Panc1 (cell line): ENCODE measurements around the gene UGT2A1. TPM values are rescaled to one million over a fixed set of nuclear protein-coding genes. Genes with fewer than 3 reads are reported as not detected.

Experiments
- ATAC-seq: fragments of 200-7000 bp; cut with Tn5 transposase; 2 replicates; pipeline ENCODE4 v1.9.1; 2020; ENCODE audit warnings: mild to moderate bottlenecking, moderate library complexity
- BruUV-seq: library from RNA; stranded (reverse); fragments of 400-500 nt; replicated peaks from 2 replicates; lab custom pipeline; 2021; lab: Mats Ljungman, UMichigan
- CTCF ChIA-PET: fragments of 300-600 bp; sonication (Branson Sonifier 250); formaldehyde crosslinking; loops from one replicate; lab custom pipeline; 2022; ENCODE audit warnings: antibody characterized with exemption; lab: Charles Lee
- POLR2A ChIA-PET: fragments of 300-600 bp; sonication (Branson Sonifier 250); formaldehyde crosslinking; loops from one replicate; lab custom pipeline; 2022; ENCODE audit warnings: antibody characterized with exemption; lab: Charles Lee
- DNase-seq: peaks from one replicate; pipeline ENCODE4 v3.0.0-alpha.2; 2010; ENCODE audit warnings: low read depth, low spot score
- H3K27ac ChIP-seq: 2 replicates; pipeline ENCODE4 v1.5.1; 2011; ENCODE audit warnings: mild to moderate bottlenecking, low read length, inconsistent platforms
- H3K27me3 ChIP-seq: fragments of 200-500 bp; sonication (Bioruptor generic); 2 replicates; pipeline ENCODE4 v1.6.0; 2014; ENCODE audit warnings: low read length, inconsistent platforms; ENCODE audit not compliant: control insufficient read depth, insufficient read depth
- H3K36me3 ChIP-seq: fragments of 200-500 bp; sonication (Bioruptor generic); 2 replicates; pipeline ENCODE4 v1.5.1; 2014; ENCODE audit warnings: inconsistent platforms, mild to moderate bottlenecking, low read length, moderate library complexity; ENCODE audit not compliant: control insufficient read depth, insufficient read depth
- H3K4me1 ChIP-seq: 2 replicates; pipeline ENCODE4 v1.5.1; 2011; ENCODE audit warnings: inconsistent platforms, mild to moderate bottlenecking, low read length, moderate library complexity; ENCODE audit not compliant: control insufficient read depth, insufficient read depth
- H3K4me3 ChIP-seq, 2 experiments: 2 replicates each; pipeline ENCODE4 v1.5.1; 2011 to 2012; ENCODE audit warnings: low read depth in 2 of 2, low read length in 2 of 2, mild to moderate bottlenecking in 2 of 2, inconsistent platforms in 1 of 2, moderate library complexity in 1 of 2
- H3K9me3 ChIP-seq: fragments of 200-500 bp; sonication (Bioruptor generic); 2 replicates; pipeline ENCODE4 v1.5.1; 2014; ENCODE audit warnings: low read depth, mild to moderate bottlenecking, inconsistent platforms, low read length, moderate library complexity; ENCODE audit not compliant: control insufficient read depth, insufficient read depth
- CTCF ChIP-seq: fragments of 450-650 bp; IDR thresholded peaks from 2 replicates; pipeline ENCODE4 v1.5.1; 2017; ENCODE audit warnings: mild to moderate bottlenecking
- POLR2AphosphoS5 ChIP-seq: IDR thresholded peaks from 2 replicates; pipeline ENCODE4 v1.6.1; 2012; ENCODE audit warnings: mild to moderate bottlenecking, low read depth, low read length, moderate library complexity
- REST ChIP-seq, 2 experiments: IDR thresholded peaks; 2 replicates each; pipeline ENCODE4 v1.6.1; 2011 to 2012; ENCODE audit warnings: low read depth in 2 of 2, control low read depth in 1 of 2, low read length in 1 of 2, mild to moderate bottlenecking in 1 of 2, moderate library complexity in 1 of 2; ENCODE audit not compliant: insufficient read depth in 1 of 2
- SIN3A ChIP-seq: IDR thresholded peaks from 2 replicates; pipeline ENCODE4 v1.6.1; 2012; ENCODE audit warnings: low read depth, mild to moderate bottlenecking, low read length, moderate library complexity, borderline replicate concordance; ENCODE audit not compliant: insufficient read depth
- TCF7L2 ChIP-seq: IDR thresholded peaks from 2 replicates; pipeline ENCODE4 v1.6.1; 2011; ENCODE audit warnings: mild to moderate bottlenecking, low read depth, low read length, inconsistent platforms
- in situ Hi-C: cut with HindIII; loops from 2 replicates; pipeline ENCODE4 v1.10.0; 2016; ENCODE audit warnings: low sequenced_read_pairs, low pct_unique_long_range_greater_than_20kb
- intact Hi-C: fragments of 100-400 bp; cut with micrococcal nuclease; formaldehyde crosslinking; loops from one replicate; pipeline ENCODE4 v1.10.0; 2022; ENCODE audit not compliant: unreplicated experiment
- total RNA-seq: library from RNA; stranded (reverse); gene quantifications from one replicate; pipeline ENCODE4 v1.2.1, GENCODE V29; 2021; ENCODE audit not compliant: unreplicated experiment

UGT2A1 gene
- total RNA-seq, 1 experiment from 2014 or later = not detected

GRCh38 chr4:69658133-69658532, 5.1 kb upstream of the UGT2A1 start:
- ChIA-PET POLR2A (no interaction called here), CTCF (no interaction called here)
- intact Hi-C loops = no loop called here
- in situ Hi-C loops = no loop called here
- H3K27ac ChIP-seq = no peak overlapping the region
- H3K4me1 ChIP-seq = no peaks in the 10 kb centered on the region
- no peak for TF ChIP-seq TCF7L2
- TF ChIP-seq POLR2AphosphoS5 = no peak
- no peak for TF ChIP-seq SIN3A
- TF ChIP-seq CTCF = no peak
- TF ChIP-seq REST (IDR thresholded peaks at IDR 0.05; ENCODE audit: insufficient read depth in 1 of 2, low read depth in 2 of 2, low read length in 1 of 2) = no peak
- ATAC-seq (no peak), DNase-seq (no peak)
- no peaks in the 10 kb centered on the region for H3K27me3 ChIP-seq
- H3K4me3 ChIP-seq = no peak overlapping the region
- no peaks in the 10 kb centered on the region for H3K36me3 ChIP-seq
- no TSS peak for BruUV-seq
- H3K9me3 ChIP-seq = no peaks in the 10 kb centered on the region

- Histone ChIP-seq H3K4me3 (no peak overlapping the region), H3K36me3 (no peaks in the 10 kb centered on the region), H3K4me1 (no peaks in the 10 kb centered on the region), H3K9me3 (no peaks in the 10 kb centered on the region), H3K27ac (no peak overlapping the region), H3K27me3 (no peaks in the 10 kb centered on the region)
- intact Hi-C loops (no loop called here), in situ Hi-C loops (no loop called here)
- BruUV-seq = no TSS peak
- ATAC-seq = no peak
- TF ChIP-seq SIN3A (no peak), TCF7L2 (no peak), REST (IDR thresholded peaks at IDR 0.05; ENCODE audit: insufficient read depth in 1 of 2, low read depth in 2 of 2, low read length in 1 of 2) (no peak), CTCF (no peak), POLR2AphosphoS5 (no peak)
- no peak for DNase-seq
- POLR2A ChIA-PET = no interaction called here
- CTCF ChIA-PET = no interaction called here
These were observed 3.7 kb upstream of the UGT2A1 start for GRCh38 chr4:69656653-69657158.
